ENCODE data around the gene XRN2. TPM values are rescaled to one million over a fixed set of nuclear protein-coding genes. Genes with fewer than 3 reads are reported as not detected.
"Not testable (repeated sequence)": the region's sequence is repeated elsewhere in the genome, so short reads cannot be mapped to it uniquely, and the experiment has no call there.

XRN2 gene
- total RNA-seq, 1 donor from 2014 or later = 66.7 TPM

- H3K9me3 Mint-ChIP-seq (ENCODE audit: unreplicated experiment) = peaks cover 13% of the 10 kb centered on the region
- H3K36me3 Mint-ChIP-seq (ENCODE audit: unreplicated experiment) = no peaks in the 10 kb centered on the region
- H3K4me1 Mint-ChIP-seq (ENCODE audit: unreplicated experiment) = no peaks in the 10 kb centered on the region
- H3K27ac Mint-ChIP-seq (ENCODE audit: unreplicated experiment) = no peak overlapping the region
- DNase-seq (ENCODE audit: extremely low spot score, unreplicated experiment) = no peak
- peaks cover 15% of the 10 kb centered on the region for H3K27me3 Mint-ChIP-seq (ENCODE audit: unreplicated experiment)
- no peak overlapping the region for H3K4me3 Mint-ChIP-seq (ENCODE audit: unreplicated experiment)
- TF ChIP-seq CTCF (IDR thresholded peaks at IDR 0.05) = no peak
These were observed 118.6 kb downstream of the XRN2 start for GRCh38 chr20:21421601-21422236.

GRCh38 chr20:21423712-21424111 is 120.6 kb downstream of the XRN2 start:
- not testable (repeated sequence) for DNase-seq (ENCODE audit: extremely low spot score, unreplicated experiment); H3K36me3 Mint-ChIP-seq (ENCODE audit: unreplicated experiment); H3K27ac Mint-ChIP-seq (ENCODE audit: unreplicated experiment); H3K4me3 Mint-ChIP-seq (ENCODE audit: unreplicated experiment); H3K4me1 Mint-ChIP-seq (ENCODE audit: unreplicated experiment)
- peaks cover 13% of the 10 kb centered on the region for H3K9me3 Mint-ChIP-seq (ENCODE audit: unreplicated experiment)
- H3K27me3 Mint-ChIP-seq (ENCODE audit: unreplicated experiment) = peaks cover 12% of the 10 kb centered on the region

DNA sequence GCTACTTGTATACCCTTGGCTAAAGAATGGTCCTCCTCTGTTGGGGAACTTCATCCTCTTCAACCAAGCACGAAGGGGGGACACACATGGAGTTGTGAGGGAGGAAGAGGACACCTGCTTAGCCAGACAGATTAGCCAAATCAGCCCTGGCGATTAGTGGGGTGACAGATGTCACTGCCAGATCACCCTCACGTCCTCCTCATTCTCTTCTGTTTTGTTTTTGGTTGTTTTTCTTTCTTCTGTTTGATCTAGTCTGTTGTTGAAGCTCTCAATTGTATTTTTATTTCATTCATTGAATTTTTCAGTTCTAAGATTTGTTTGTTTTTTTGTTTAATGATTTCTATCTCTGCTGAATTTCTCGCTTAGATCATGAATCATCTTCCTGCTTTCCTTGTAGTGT is 121.7 kb downstream of the XRN2 start:
- H3K36me3 Mint-ChIP-seq (ENCODE audit: unreplicated experiment) = no peaks in the 10 kb centered on the region
- peaks cover 13% of the 10 kb centered on the region for H3K9me3 Mint-ChIP-seq (ENCODE audit: unreplicated experiment)
- no peak overlapping the region for H3K27ac Mint-ChIP-seq (ENCODE audit: unreplicated experiment)
- H3K4me1 Mint-ChIP-seq (ENCODE audit: unreplicated experiment) = no peaks in the 10 kb centered on the region
- H3K27me3 Mint-ChIP-seq (ENCODE audit: unreplicated experiment) = peaks cover 16% of the 10 kb centered on the region
- TF ChIP-seq CTCF (IDR thresholded peaks at IDR 0.05) = no peak
- DNase-seq (ENCODE audit: extremely low spot score, unreplicated experiment) = no peak
- no peak overlapping the region for H3K4me3 Mint-ChIP-seq (ENCODE audit: unreplicated experiment)

GRCh38 chr20:21430020-21430419 is 126.9 kb downstream of the XRN2 start:
- H3K27me3 Mint-ChIP-seq (ENCODE audit: unreplicated experiment) = peaks cover 31% of the 10 kb centered on the region
- no peak overlapping the region for H3K4me3 Mint-ChIP-seq (ENCODE audit: unreplicated experiment)
- DNase-seq (ENCODE audit: extremely low spot score, unreplicated experiment) = no peak
- H3K27ac Mint-ChIP-seq (ENCODE audit: unreplicated experiment) = no peak overlapping the region
- H3K36me3 Mint-ChIP-seq (ENCODE audit: unreplicated experiment) = no peaks in the 10 kb centered on the region
- no peak for TF ChIP-seq CTCF (IDR thresholded peaks at IDR 0.05)
- H3K9me3 Mint-ChIP-seq (ENCODE audit: unreplicated experiment) = peaks cover 1% of the 10 kb centered on the region
- no peaks in the 10 kb centered on the region for H3K4me1 Mint-ChIP-seq (ENCODE audit: unreplicated experiment)

- Mint-ChIP-seq H3K9me3 (ENCODE audit: unreplicated experiment) (no peaks in the 10 kb centered on the region), H3K4me3 (ENCODE audit: unreplicated experiment) (no peak overlapping the region), H3K27me3 (ENCODE audit: unreplicated experiment) (peaks cover 24% of the 10 kb centered on the region), H3K4me1 (ENCODE audit: unreplicated experiment) (peaks cover 19% of the 10 kb centered on the region), H3K36me3 (ENCODE audit: unreplicated experiment) (no peaks in the 10 kb centered on the region), H3K27ac (ENCODE audit: unreplicated experiment) (no peak overlapping the region)
- TF ChIP-seq CTCF (IDR thresholded peaks at IDR 0.05) = no peak
- no peak for DNase-seq (ENCODE audit: extremely low spot score, unreplicated experiment)
These were observed 129.8 kb downstream of the XRN2 start for GRCh38 chr20:21432911-21433310.
